Stimulated activated CD8-positive, alpha-beta memory T cell treated with anti-CD3 and anti-CD28 coated beads, Interleukin-12 subunit alpha, Interleukin-12 subunit beta, amount 100 ng/mL, for 24 hours (primary cell): Measurements from ENCODE around the gene MTURN.

Source experiments
- DNase-seq: peaks from one replicate; pipeline ENCODE4 v3.0.0-alpha.2; 2020; ENCODE audit errors: extremely low read depth

Gene MTURN

GRCh38 chr7:30136117-30136731 lies 1.4 kb downstream of the MTURN start:
- no peak for DNase-seq

GRCh38 chr7:30136743-30137485 lies 2.1 kb downstream of the MTURN start:
- DNase-seq: no peak

GRCh38 chr7:30139836-30140384 lies 5.1 kb downstream of the MTURN start:
- DNase-seq: no peak

DNA sequence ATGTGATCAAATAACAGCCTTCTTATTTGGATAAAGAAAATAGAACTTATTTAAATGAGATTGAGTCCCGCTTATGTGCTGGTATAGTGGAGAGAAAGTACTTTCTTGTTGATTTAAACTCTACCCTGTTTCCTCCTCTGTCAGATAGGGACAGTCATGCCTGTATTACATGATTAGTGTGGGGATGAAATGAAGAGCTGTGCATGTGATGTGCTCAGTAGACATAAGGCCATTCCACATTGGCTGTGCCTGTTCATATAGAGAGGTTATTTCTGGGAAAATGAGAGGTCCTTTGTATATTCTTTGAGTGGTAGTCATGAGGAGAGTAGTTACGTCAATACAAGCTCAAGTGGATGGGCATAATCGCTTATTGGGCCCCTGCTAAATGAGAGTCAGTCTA lies 5.7 kb downstream of the MTURN start:
- no peak for DNase-seq

DNA sequence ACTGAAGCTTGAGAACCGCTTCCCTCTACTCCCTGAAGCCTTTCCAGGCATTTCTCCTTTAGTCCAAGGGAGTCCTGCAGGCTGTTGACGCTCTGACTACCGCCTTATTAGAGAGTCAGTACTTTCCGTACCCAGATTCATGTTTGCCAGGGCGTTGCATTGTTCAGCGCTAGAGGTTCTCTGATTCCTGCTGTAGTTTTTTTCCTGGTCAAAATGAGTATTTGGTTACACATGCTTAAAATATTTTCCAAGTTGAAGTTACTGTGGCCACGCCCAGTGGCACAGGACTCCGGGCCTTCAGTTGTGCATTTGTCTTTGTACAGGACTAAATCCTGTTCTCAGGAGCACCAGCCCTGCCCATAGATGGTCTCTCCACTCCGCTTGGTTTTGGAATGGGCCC lies 7.9 kb downstream of the MTURN start:
- DNase-seq: no peak

GRCh38 chr7:30143748-30144251 lies 9.0 kb downstream of the MTURN start:
- no peak for DNase-seq

DNA sequence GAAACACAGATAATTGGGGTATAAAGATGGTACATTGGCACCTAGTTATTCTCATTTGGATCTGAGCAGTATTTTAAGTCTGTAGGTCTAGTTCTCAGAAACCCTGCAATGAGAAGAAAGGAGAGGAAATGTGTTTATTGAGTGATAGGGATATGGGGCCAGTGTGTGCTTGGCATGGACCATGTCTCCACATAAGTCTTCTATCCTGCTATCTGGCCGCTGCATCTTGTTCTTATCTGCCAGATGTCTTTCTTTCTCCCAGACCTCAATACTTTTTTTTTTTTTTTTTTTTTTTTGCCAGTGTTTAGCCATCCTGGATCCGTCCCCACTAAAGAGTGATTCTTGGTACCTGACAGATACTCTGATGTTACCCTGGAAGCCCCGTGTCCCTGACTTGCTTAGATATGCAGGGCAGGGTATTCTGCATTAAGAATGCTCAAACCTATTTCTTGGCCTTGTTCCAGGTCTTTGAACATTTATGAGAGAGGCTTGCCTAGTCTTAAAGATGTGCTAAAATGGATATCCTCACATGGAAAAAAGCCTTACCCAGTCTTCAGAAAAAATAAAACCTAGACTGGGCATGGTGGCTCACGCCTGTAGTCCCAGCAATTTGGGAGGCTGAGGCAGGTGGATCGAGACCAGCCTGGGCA lies 10.0 kb downstream of the MTURN start:
- DNase-seq: no peak

DNA sequence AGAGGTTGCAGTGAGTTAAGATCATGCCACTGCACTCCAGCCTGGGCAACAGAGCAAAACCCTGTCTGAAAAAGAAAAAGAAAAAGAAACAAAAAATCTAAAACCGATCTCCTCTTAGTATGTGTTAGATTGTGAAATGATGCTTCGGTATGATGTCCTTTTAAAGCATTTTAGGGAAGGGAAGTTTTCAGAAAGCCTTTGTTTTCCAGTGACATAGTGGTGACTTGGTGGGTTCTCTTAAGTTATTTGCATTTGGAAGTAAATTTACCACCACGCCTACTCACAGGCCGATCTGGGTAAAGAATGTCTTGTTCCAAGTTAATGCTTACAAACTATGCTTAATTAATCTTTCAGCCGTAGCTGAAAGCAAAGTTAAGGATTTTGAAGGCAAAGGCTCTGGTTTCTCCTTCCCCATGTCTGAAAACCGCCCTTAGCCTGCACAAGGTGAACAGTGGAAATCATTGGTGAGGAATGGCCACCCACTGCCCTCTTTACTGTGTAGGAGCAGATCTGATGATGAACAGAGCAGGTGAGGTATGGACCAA lies 10.7 kb downstream of the MTURN start:
- no peak for DNase-seq

DNA sequence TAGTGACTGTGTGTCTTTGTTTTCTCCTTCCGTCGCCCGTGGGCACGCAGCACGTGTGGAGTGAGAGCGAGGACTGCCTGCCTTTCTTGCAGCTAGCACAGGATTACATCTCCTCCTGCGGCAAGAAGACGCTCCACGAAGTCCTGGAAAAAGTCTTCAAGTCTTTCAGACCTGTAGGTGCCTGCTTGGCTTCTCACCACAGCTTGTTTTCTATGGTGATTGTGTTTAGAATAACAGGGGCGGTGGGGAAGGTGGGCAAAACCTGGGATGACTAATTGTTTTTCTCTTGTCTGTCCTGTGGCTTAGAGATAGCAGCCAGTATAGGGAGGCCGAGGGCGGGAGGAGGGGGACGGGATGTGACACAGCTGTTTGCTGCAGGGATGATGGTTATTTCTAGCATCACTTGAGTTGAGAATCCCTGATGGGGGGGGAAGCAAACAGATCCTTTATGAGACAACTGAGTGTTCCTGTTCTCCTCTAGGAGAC lies 11.4 kb downstream of the MTURN start:
- DNase-seq: no peak

DNA sequence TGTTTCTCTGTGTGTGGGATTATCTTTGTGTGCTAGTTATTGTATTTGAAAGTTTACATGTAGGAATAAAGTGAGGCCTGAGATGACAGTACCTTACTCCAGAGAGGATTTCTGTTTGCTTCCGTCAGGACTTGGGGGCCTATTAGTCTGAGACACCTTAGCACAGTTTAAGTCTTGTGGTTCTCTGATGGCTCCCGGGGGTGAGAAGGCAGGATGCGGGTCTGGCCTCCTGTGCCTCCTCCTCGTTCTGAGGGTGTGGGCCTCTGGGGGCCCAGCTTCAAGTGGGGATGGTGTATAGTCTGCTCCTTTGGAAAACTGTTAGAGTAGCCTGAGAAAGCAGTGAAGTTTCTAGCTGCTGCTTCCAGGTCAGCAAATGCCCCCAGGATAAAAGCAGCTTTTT lies 12.4 kb downstream of the MTURN start:
- no peak for DNase-seq

DNA sequence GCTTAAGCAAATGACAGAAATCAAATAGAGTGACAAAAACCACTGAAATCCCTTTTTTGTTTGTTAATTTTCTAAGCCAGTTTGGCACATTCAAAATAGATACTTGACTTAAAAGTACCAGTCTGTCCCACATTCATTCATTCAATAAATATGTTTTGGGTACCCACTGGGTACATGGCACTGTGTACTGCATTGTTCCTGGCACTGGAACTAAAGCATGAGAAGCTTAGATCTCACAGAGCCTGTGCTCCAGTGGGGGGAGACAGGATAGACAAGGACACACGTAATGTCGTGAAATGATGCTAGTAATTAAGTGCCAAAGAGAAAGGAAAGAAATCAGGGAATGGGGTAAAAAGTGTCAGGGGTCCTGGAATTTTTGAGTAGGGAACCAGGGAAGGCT lies 13.0 kb downstream of the MTURN start:
- no peak for DNase-seq

GRCh38 chr7:30148426-30148825 lies 13.6 kb downstream of the MTURN start:
- DNase-seq: no peak

GRCh38 chr7:30148951-30149459 lies 14.2 kb downstream of the MTURN start:
- no peak for DNase-seq

DNA sequence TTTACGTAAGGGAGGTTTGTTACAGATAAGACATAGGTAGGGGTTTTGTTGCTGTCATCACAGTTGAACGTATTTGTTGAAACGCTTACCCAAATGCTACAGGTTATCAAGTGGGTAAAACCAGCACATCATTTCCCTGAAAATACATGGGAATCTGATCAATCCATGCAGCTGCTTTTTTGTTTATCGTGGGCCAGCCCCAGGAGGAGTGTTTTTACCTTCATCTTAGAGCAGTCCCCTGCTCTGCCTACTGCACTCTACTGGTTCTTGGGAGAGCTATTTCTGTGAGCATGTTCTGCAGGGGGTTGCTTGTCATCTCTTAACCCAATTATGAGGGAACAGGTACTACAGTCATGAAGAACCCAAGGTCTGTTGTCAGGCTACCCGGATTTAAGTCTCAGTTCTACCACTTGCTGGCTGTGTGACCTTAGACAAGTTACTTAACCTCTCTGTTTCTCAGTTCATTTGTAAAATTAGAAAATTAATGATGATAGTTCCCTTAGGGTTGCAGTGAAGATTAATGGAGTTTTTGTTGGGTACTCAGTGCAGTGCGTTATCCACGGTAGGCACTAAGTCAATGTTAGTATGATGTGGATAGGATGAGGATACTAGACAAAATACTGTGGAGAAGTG lies 15.0 kb downstream of the MTURN start:
- no peak for DNase-seq

DNA sequence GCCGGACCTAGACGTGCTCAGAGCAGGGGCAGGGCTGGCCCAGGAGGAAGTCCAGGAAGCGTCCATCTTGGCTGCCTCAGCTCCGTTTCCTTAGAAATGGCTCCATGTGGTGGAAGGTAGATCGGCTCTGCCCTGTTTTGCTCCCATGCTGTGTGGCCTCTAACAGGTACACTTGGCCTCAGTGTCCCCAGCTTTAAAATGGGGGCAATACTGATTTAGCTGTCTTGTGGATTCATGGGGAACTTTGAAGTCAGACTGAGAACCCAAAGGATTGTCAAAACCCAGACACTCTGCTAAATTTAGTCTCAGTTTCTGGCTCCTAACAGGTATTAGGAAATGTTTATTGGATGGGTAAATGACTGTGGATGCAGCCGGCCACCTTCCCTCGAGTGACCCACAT lies 15.9 kb downstream of the MTURN start:
- DNase-seq: no peak

- DNase-seq: no peak
Measured at GRCh38 chr7:30154111-30154587, 19.4 kb downstream of the MTURN start.

GRCh38 chr7:30155481-30155880 lies 20.7 kb downstream of the MTURN start:
- no peak for DNase-seq

GRCh38 chr7:30157204-30157603 lies 22.4 kb downstream of the MTURN start:
- no peak for DNase-seq

- no peak for DNase-seq
Measured at GRCh38 chr7:30159163-30159562, 24.4 kb downstream of the MTURN start.

DNA sequence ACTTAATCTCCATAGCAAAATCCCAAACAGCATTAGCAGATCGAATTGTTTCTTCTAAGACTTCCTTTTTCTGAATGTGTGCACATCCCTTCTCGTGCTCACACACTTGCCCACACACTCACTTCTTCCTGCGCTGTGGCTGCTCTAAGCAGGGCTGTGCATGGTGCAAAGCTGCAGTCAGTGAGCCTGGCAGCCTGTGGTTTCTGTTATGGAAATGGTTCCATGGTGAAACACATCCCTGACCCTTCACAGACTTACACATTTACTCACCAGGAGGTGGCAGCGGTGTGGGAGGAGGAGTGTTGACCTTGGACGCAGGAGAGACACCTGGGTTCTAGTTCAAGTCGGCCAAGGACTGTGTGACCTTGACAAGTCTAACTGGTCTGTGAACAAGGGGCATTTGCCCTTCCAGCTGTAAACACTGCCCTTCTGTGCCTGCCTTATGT lies 24.9 kb downstream of the MTURN start:
- no peak for DNase-seq

DNA sequence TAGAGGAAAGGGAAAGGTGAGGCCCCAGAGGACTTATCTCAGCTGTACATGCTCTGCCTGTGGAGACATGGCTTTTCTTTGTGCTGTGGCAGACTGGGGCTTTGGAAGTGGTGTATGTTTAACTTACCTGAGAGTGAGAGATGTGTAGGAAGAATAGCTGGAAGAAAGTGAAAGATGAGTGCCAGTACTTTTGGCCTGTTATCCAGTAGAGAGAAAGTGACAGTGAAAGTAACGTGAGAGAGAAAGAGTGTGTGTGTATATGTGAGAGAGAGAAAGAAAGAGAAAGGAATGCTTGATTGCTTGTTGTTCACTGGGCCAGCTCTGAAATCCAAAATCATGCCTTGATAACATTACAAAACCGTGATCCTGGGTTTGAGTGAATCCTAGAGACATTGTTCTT lies 25.5 kb downstream of the MTURN start:
- DNase-seq: no peak
